ENCODE data around the gene CLSTN1. TPM values are rescaled to one million over a fixed set of nuclear protein-coding genes. Genes with fewer than 3 reads are reported as not detected.
A peak's percentile ranks its signal among the peaks of the same experiment; 100 is the strongest.
"Not testable (repeated sequence)": the region's sequence is repeated elsewhere in the genome, so short reads cannot be mapped to it uniquely, and the experiment has no call there.

Gene CLSTN1
- total RNA-seq, 5 donors from 2014 or later (not counting 1 experiment from before 2014, with no cell fraction given): 84.6 to 105 (median 91.2) TPM

DNA sequence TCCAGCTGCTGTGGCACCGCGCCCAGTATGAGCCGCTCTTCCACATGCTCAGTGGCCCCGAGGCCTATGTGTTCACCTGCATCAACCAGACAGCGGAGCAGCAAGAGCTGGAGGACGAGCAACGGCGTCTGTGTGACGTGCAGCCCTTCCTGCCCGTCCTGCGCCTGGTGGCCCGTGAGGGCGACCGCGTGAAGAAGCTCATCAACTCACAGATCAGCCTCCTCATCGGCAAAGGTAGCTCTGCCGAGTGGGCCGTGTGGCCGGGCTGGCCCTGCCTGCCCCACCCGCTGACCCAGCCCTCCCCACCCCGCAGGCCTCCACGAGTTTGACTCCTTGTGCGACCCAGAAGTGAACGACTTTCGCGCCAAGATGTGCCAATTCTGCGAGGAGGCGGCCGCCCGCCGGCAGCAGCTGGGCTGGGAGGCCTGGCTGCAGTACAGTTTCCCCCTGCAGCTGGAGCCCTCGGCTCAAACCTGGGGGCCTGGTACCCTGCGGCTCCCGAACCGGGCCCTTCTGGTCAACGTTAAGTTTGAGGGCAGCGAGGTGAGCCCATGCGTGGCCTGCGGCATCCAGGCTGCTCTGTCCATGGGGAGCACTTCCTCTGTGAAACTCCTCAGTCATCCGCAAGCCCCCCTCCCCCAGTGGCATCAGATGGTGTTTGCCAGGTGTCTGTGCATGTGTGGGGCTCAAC, 108.1 kb downstream of the CLSTN1 start:
- Histone ChIP-seq H3K27ac (ENCODE audit: low read length) (peak overlapping the region; percentile 75), H3K36me3 (ENCODE audit: control insufficient read depth in 2 of 2, extremely low read depth in 1 of 2, insufficient read depth in 1 of 2, low read length in 1 of 2) (peaks cover 7 to 66% of the 10 kb centered on the region in 2 donors), H3K4me1 (ENCODE audit: control insufficient read depth in 1 of 2, extremely low read depth in 1 of 2, insufficient read depth in 2 of 2, low read length in 2 of 2) (peaks cover 41 to 98% of the 10 kb centered on the region in 2 experiments), H3K27me3 (replicated peaks in 1 of 2; ENCODE audit: control insufficient read depth in 2 of 2, extremely low read depth in 1 of 2, insufficient read depth in 2 of 2, low read length in 1 of 2) (no peaks in the 10 kb centered on the region), H3K4me3 (ENCODE audit: control insufficient read depth in 1 of 2, extremely low read depth in 1 of 2, low read length in 1 of 2) (peak overlapping the region; percentile 62 to 64), H3K9me3 (no peaks in the 10 kb centered on the region)
- Mint-ChIP-seq H3K27me3 (no peaks in the 10 kb centered on the region), H3K4me3 (peak overlapping the region; percentile 84 to 95 (median 94)), H3K36me3 (peaks cover 34% of the 10 kb centered on the region), H3K27ac (peak overlapping the region; percentile 100), H3K9me3 (no peaks in the 10 kb centered on the region), H3K4me1 (peaks cover 61 to 79% (median 79%) of the 10 kb centered on the region in 3 donors)
- DNase-seq: peak in 33 of 35 experiments; percentile 48 to 81 (median 64)
- CTCF ChIA-PET: interaction anchor here (0.6 to 1.5 kb wide), 4 partner anchors 9 to 89 kb away, joined by 3 to 6 read pairs (median 3); no protein-coding TSS in a partner anchor
- POLR2A ChIA-PET: interaction anchor here (0.5 to 0.7 kb wide), 5 partner anchors 24 to 714 kb away, joined by 3 to 4 read pairs (median 3); no protein-coding TSS in a partner anchor
- peak; percentile 20 to 40 (median 28) for ATAC-seq (replicated peaks in 1 of 4)
- WGBS (ENCODE audit: insufficient coverage): 30% methylated on average over 28 of the region's 40 CpGs

DNA sequence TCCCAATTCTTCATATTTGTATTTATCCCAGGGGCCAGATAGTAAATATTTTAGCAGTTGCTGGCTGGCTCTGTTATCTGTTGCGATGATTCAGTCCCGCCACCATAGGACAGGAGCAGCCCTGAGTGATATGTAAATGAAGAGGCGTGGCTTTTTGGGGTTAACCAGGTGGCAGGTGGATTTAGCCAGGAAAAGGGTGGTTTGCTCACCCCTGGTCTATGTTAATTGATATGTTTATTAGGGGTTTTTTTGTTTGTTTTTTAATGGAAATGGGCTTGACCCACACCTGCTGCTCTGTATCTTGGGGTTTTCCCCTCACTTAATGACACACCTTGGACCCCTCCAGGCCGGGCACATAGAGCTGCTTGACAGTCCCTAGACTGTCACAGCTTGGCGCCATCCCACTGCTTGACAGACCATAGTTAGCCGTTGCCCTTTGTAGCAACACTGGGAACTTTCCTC, 109.5 kb downstream of the CLSTN1 start:
- CTCF ChIA-PET: no interaction called here
- Mint-ChIP-seq H3K9me3 (no peaks in the 10 kb centered on the region), H3K27me3 (no peaks in the 10 kb centered on the region), H3K36me3 (peaks cover 40% of the 10 kb centered on the region), H3K4me3 (peak overlapping the region; percentile 50 to 84 (median 66)), H3K4me1 (peaks cover 64 to 74% (median 73%) of the 10 kb centered on the region in 3 donors), H3K27ac (peak overlapping the region; percentile 100)
- Histone ChIP-seq H3K9me3 (no peaks in the 10 kb centered on the region), H3K4me1 (ENCODE audit: control insufficient read depth in 1 of 2, extremely low read depth in 1 of 2, insufficient read depth in 2 of 2, low read length in 2 of 2) (peaks cover 32 to 95% of the 10 kb centered on the region in 2 experiments), H3K27ac (ENCODE audit: low read length) (peak overlapping the region; percentile 75), H3K36me3 (ENCODE audit: control insufficient read depth in 2 of 2, extremely low read depth in 1 of 2, insufficient read depth in 1 of 2, low read length in 1 of 2) (peaks cover 7 to 65% of the 10 kb centered on the region in 2 donors), H3K27me3 (replicated peaks in 1 of 2; ENCODE audit: control insufficient read depth in 2 of 2, extremely low read depth in 1 of 2, insufficient read depth in 2 of 2, low read length in 1 of 2) (no peaks in the 10 kb centered on the region), H3K4me3 (ENCODE audit: control insufficient read depth in 1 of 2, extremely low read depth in 1 of 2, low read length in 1 of 2) (peak overlapping the region in 1 of 2 donors; percentile 3)
- ATAC-seq (replicated peaks in 1 of 4) (peak in 1 of 4 experiments; percentile 17), DNase-seq (peak in 4 of 35 experiments; percentile 34 to 74 (median 46))
- WGBS (ENCODE audit: insufficient coverage): 41% methylated on average over 5 of the region's 6 CpGs
- POLR2A ChIA-PET: no interaction called here

DNA sequence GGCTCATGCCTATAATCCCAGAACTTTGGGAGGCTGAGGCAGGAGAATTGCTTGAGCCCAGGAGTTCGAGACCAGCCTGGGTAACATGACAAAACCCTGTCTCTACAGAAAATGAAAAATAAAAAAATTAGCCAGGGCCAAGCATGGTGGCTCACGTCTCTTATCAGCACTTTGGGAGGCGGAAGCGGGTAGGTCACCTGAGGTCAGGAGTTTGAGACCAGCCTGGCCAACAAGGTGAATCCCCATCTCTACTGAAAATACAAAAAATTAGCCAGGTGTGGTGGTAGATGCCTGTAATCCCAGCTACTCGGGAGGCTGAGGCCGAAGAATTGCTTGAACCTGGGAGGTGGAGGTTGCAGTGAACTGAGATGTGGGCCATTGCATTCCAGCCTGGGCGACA, 111.0 kb downstream of the CLSTN1 start:
- H3K9me3 Mint-ChIP-seq; H3K27me3 ChIP-seq (replicated peaks in 1 of 2; ENCODE audit: control insufficient read depth in 2 of 2, extremely low read depth in 1 of 2, insufficient read depth in 2 of 2, low read length in 1 of 2); H3K27me3 Mint-ChIP-seq; H3K9me3 ChIP-seq; ATAC-seq (replicated peaks in 1 of 4); H3K4me3 ChIP-seq (ENCODE audit: control insufficient read depth in 1 of 2, extremely low read depth in 1 of 2, low read length in 1 of 2); DNase-seq; H3K4me3 Mint-ChIP-seq; POLR2A ChIA-PET: not testable (repeated sequence)
- Histone ChIP-seq H3K36me3 (ENCODE audit: control insufficient read depth in 2 of 2, extremely low read depth in 1 of 2, insufficient read depth in 1 of 2, low read length in 1 of 2) (peaks cover 3 to 66% of the 10 kb centered on the region in 2 donors), H3K4me1 (ENCODE audit: control insufficient read depth in 1 of 2, extremely low read depth in 1 of 2, insufficient read depth in 2 of 2, low read length in 2 of 2) (peaks cover 18 to 90% of the 10 kb centered on the region in 2 experiments), H3K27ac (ENCODE audit: low read length) (peak overlapping the region; percentile 28)
- 100% methylated on average over 2 of the region's 7 CpGs for WGBS (ENCODE audit: insufficient coverage)
- CTCF ChIA-PET: interaction anchor here in 1 of 2 donors (0.6 to 1.5 kb wide), 2 partner anchors 14 to 221 kb away, joined by 3 to 4 read pairs; no protein-coding TSS in a partner anchor
- H3K4me1 Mint-ChIP-seq: peaks cover 57 to 64% (median 62%) of the 10 kb centered on the region in 3 donors
- H3K27ac Mint-ChIP-seq: peak overlapping the region; percentile 77 to 84
- peaks cover 35% of the 10 kb centered on the region for H3K36me3 Mint-ChIP-seq

DNA sequence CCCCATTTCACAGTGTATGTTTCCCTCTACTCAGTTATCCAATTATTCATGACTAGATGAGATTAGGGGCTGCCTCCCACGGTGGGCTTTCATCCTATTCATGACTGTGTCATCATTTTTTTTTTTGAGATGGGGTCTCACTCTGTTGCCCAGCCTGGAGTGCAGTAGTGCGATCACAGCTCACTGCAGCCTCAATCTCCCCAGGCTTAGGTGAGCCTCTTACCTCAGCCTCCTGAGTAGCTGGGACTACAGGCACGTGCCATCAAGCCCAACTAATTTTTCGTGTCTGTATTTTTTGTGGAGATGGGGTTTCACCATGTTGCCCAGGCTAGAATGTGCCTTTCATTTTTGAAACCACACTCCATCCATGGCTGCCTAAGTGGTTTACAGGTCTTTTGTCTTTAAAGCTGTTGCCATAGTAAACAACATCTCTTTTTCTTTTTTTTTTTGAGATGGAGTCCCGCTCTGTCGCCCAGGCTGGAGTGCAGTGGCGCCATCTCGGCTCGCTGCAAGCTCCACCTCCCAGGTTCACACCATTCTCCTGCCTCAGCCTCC, 112.2 kb downstream of the CLSTN1 start:
- Histone ChIP-seq H3K9me3 (no peaks in the 10 kb centered on the region), H3K27me3 (replicated peaks in 1 of 2; ENCODE audit: control insufficient read depth in 2 of 2, extremely low read depth in 1 of 2, insufficient read depth in 2 of 2, low read length in 1 of 2) (no peaks in the 10 kb centered on the region), H3K4me3 (ENCODE audit: control insufficient read depth in 1 of 2, extremely low read depth in 1 of 2, low read length in 1 of 2) (no peak overlapping the region), H3K4me1 (ENCODE audit: control insufficient read depth in 1 of 2, extremely low read depth in 1 of 2, insufficient read depth in 2 of 2, low read length in 2 of 2) (peaks cover 16 to 85% of the 10 kb centered on the region in 2 experiments), H3K36me3 (ENCODE audit: control insufficient read depth in 2 of 2, extremely low read depth in 1 of 2, insufficient read depth in 1 of 2, low read length in 1 of 2) (peaks cover 3 to 66% of the 10 kb centered on the region in 2 donors), H3K27ac (ENCODE audit: low read length) (peak overlapping the region; percentile 23)
- Mint-ChIP-seq H3K36me3 (peaks cover 26% of the 10 kb centered on the region), H3K4me3 (no peak overlapping the region), H3K27ac (peak overlapping the region; percentile 58 to 75), H3K4me1 (peaks cover 52 to 64% (median 62%) of the 10 kb centered on the region in 3 donors), H3K27me3 (no peaks in the 10 kb centered on the region), H3K9me3 (no peaks in the 10 kb centered on the region)
- ATAC-seq (replicated peaks in 1 of 4) (no peak), DNase-seq (peak in 1 of 35 experiments; percentile 54)
- POLR2A ChIA-PET: no interaction called here
- 90% methylated on average over 2 of the region's 9 CpGs for WGBS (ENCODE audit: insufficient coverage)
- CTCF ChIA-PET: interaction anchor here in 1 of 2 donors (1.5 kb wide), 1 partner anchor 13 kb away, joined by 4 read pairs; no protein-coding TSS in a partner anchor

DNA sequence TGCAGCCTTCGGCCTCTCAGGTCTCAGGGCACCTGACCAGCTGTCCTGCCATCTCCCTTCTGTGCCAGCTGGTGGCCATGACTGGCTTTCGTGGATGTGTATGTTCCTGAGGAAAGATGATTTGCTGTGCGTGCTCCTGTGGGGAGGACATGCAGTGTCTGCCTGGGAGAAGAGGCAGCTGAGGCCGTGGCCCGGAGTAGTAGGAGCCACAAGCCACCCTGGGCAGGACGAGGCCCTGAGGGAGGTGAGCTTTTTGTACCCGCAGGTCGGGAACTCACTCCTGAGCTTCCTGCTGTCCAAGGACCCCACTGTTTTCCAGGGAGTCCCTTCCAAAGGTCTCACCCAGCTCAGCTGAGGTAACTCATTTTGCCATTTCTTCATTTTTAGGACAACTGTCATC, 113.7 kb downstream of the CLSTN1 start:
- Mint-ChIP-seq H3K36me3 (peaks cover 22% of the 10 kb centered on the region), H3K9me3 (no peaks in the 10 kb centered on the region), H3K27me3 (no peaks in the 10 kb centered on the region), H3K4me3 (no peak overlapping the region), H3K4me1 (peaks cover 49 to 67% (median 60%) of the 10 kb centered on the region in 3 donors), H3K27ac (peak overlapping the region; percentile 40 to 75)
- ChIA-PET POLR2A (interaction anchor here in 1 of 2 donors (0.7 kb wide), 1 partner anchor 38 kb away, joined by 3 read pairs; no protein-coding TSS in a partner anchor), CTCF (no interaction called here)
- no peak overlapping the region for H3K27ac ChIP-seq (ENCODE audit: low read length)
- H3K4me3 ChIP-seq (ENCODE audit: control insufficient read depth in 1 of 2, extremely low read depth in 1 of 2, low read length in 1 of 2): no peak overlapping the region
- no peaks in the 10 kb centered on the region for H3K27me3 ChIP-seq (replicated peaks in 1 of 2; ENCODE audit: control insufficient read depth in 2 of 2, extremely low read depth in 1 of 2, insufficient read depth in 2 of 2, low read length in 1 of 2)
- peaks cover 14 to 81% of the 10 kb centered on the region in 2 experiments for H3K4me1 ChIP-seq (ENCODE audit: control insufficient read depth in 1 of 2, extremely low read depth in 1 of 2, insufficient read depth in 2 of 2, low read length in 2 of 2)
- DNase-seq: no peak
- 97% methylated on average over 6 of the region's 8 CpGs for WGBS (ENCODE audit: insufficient coverage)
- no peaks in the 10 kb centered on the region for H3K9me3 ChIP-seq
- no peak for ATAC-seq (replicated peaks in 1 of 4)
- H3K36me3 ChIP-seq (ENCODE audit: control insufficient read depth in 2 of 2, extremely low read depth in 1 of 2, insufficient read depth in 1 of 2, low read length in 1 of 2): peaks cover 3 to 52% of the 10 kb centered on the region in 2 donors

DNA sequence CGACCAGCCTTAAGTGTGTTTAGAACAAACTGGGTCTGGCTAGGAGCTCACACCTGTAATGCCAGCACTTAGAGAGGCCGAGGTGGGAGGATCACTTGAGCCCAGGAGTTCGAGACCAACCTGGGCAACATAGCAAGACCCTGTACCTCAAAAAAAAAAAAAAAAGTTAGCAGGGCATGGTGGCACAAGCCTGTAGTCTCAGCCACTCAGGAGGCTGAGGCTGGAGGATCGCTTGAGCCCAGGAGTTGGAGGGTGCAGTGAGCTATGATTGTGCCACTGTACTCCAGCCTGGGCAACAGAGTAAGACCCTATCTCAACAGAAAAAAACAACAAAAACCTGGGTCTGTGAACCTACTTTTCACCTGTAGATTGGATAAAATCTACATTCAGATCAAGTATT, 117.6 kb downstream of the CLSTN1 start:
- CTCF ChIA-PET: no interaction called here
- Histone ChIP-seq H3K4me3 (ENCODE audit: control insufficient read depth in 1 of 2, extremely low read depth in 1 of 2, low read length in 1 of 2) (no peak overlapping the region), H3K9me3 (no peaks in the 10 kb centered on the region), H3K36me3 (ENCODE audit: control insufficient read depth in 2 of 2, extremely low read depth in 1 of 2, insufficient read depth in 1 of 2, low read length in 1 of 2) (peaks cover 0 to 44% of the 10 kb centered on the region in 2 donors), H3K27me3 (replicated peaks in 1 of 2; ENCODE audit: control insufficient read depth in 2 of 2, extremely low read depth in 1 of 2, insufficient read depth in 2 of 2, low read length in 1 of 2) (no peaks in the 10 kb centered on the region), H3K27ac (ENCODE audit: low read length) (no peak overlapping the region), H3K4me1 (ENCODE audit: control insufficient read depth in 1 of 2, extremely low read depth in 1 of 2, insufficient read depth in 2 of 2, low read length in 2 of 2) (peaks cover 23 to 81% of the 10 kb centered on the region in 2 experiments)
- ATAC-seq (replicated peaks in 1 of 4) (no peak), DNase-seq (no peak)
- POLR2A ChIA-PET: no interaction called here
- Mint-ChIP-seq H3K27ac (peak overlapping the region; percentile 74 to 78), H3K36me3 (peaks cover 19% of the 10 kb centered on the region), H3K27me3 (no peaks in the 10 kb centered on the region), H3K9me3 (peaks cover 0 to 7% (median 0%) of the 10 kb centered on the region in 3 donors), H3K4me3 (no peak overlapping the region), H3K4me1 (peaks cover 44 to 67% (median 63%) of the 10 kb centered on the region in 3 donors)
- WGBS (ENCODE audit: insufficient coverage): 100% methylated on average over 2 of the region's 4 CpGs

Data from T-cell (primary cell).